T47D (cell line): ENCODE results near the gene XRCC4.
"Not testable (repeated sequence)": the region's sequence is repeated elsewhere in the genome, so short reads cannot be mapped to it uniquely, and the experiment has no call there.

ENCODE experiments used
- DNase-seq, 2 experiments: peaks; one replicate each; pipeline versions ENCODE4 v3.0.0 to v3.0.0-alpha.2; 2011 to 2012; ENCODE audit warnings: low read depth in 1 of 2, low spot score in 1 of 2
- JUND ChIP-seq: IDR thresholded peaks from 2 replicates; pipeline ENCODE4 v1.6.1; 2012; ENCODE audit warnings: low read depth
- in situ Hi-C: cut with HindIII; loops from 2 replicates; pipeline ENCODE4 v1.10.0; 2016; ENCODE audit warnings: low sequenced_read_pairs, low pct_unique_long_range_greater_than_20kb

XRCC4 gene

GRCh38 chr5:83341815-83342334 lies 264.5 kb downstream of the XRCC4 start:
- in situ Hi-C loops = no loop called here
- no peak for DNase-seq
- TF ChIP-seq JUND = no peak

GRCh38 chr5:83342465-83342864 lies 265.1 kb downstream of the XRCC4 start:
- DNase-seq = no peak
- TF ChIP-seq JUND = no peak
- in situ Hi-C loops = no loop called here

- TF ChIP-seq JUND = no peak
- in situ Hi-C loops = no loop called here
- no peak for DNase-seq
These were observed 266.0 kb downstream of the XRCC4 start for GRCh38 chr5:83343299-83343698.

GRCh38 chr5:83345423-83345822 lies 268.1 kb downstream of the XRCC4 start:
- TF ChIP-seq JUND = no peak

GRCh38 chr5:83348281-83348780 lies 271.0 kb downstream of the XRCC4 start:
- TF ChIP-seq JUND = no peak
- in situ Hi-C loops = no loop called here
- DNase-seq = no peak

More at GRCh38 chr5:83345423-83345822, 268.1 kb downstream of the XRCC4 start:
- in situ Hi-C loops = no loop called here
- no peak for DNase-seq

- in situ Hi-C loops = no loop called here
- no peak for DNase-seq
- TF ChIP-seq JUND = no peak
These were observed 275.9 kb downstream of the XRCC4 start for GRCh38 chr5:83353231-83353630.

- no peak for DNase-seq
- no peak for TF ChIP-seq JUND
- in situ Hi-C loops = no loop called here
These were observed 276.4 kb downstream of the XRCC4 start for GRCh38 chr5:83353774-83354173.

- no peak for DNase-seq
- in situ Hi-C loops = no loop called here
- no peak for TF ChIP-seq JUND
These were observed 277.6 kb downstream of the XRCC4 start for GRCh38 chr5:83354958-83355357.

- DNase-seq, in situ Hi-C loops: not testable (repeated sequence)
These were observed 278.2 kb downstream of the XRCC4 start for GRCh38 chr5:83355482-83356014.

GRCh38 chr5:83357621-83358231 lies 280.4 kb downstream of the XRCC4 start:
- in situ Hi-C loops = no loop called here
- DNase-seq = no peak
- no peak for TF ChIP-seq JUND

- no peak for DNase-seq
- in situ Hi-C loops = no loop called here
- no peak for TF ChIP-seq JUND
These were observed 283.2 kb downstream of the XRCC4 start for GRCh38 chr5:83360573-83360972.

GRCh38 chr5:83362526-83362925 lies 285.2 kb downstream of the XRCC4 start:
- TF ChIP-seq JUND = no peak
- in situ Hi-C loops = no loop called here
- no peak for DNase-seq

- DNase-seq = no peak
- no peak for TF ChIP-seq JUND
- in situ Hi-C loops = no loop called here
These were observed 286.0 kb downstream of the XRCC4 start for GRCh38 chr5:83363111-83363885.
